Hepatocyte (in vitro differentiated cells): ENCODE measurements around the gene C1orf94. TPM values are rescaled to one million over a fixed set of nuclear protein-coding genes. Genes with fewer than 3 reads are reported as not detected.

Experiments
- DNase-seq: peaks from one replicate; pipeline ENCODE4 v3.0.0-alpha.2; 2016; ENCODE audit warnings: low spot score
- H2AFZ ChIP-seq: fragments of 200-600 bp; sonication (generic); 2 replicates; pipeline ENCODE4 v1.6.0; 2016; ENCODE audit warnings: antibody characterized with exemption, mild to moderate bottlenecking
- H3K27ac ChIP-seq: fragments of 200-600 bp; sonication (generic); 2 replicates; pipeline ENCODE4 v1.5.1; 2016; ENCODE audit warnings: mild to moderate bottlenecking
- H3K27me3 ChIP-seq: fragments of 200-600 bp; sonication (generic); 2 replicates; pipeline ENCODE4 v1.6.1; 2016
- H3K36me3 ChIP-seq: fragments of 200-600 bp; sonication (generic); replicated peaks from 2 replicates; pipeline ENCODE4 v1.5.1; 2016; ENCODE audit warnings: low read depth; ENCODE audit not compliant: insufficient read depth
- H3K4me1 ChIP-seq: fragments of 200-600 bp; sonication (generic); 2 replicates; pipeline ENCODE4 v1.5.1; 2016; ENCODE audit warnings: mild to moderate bottlenecking, moderate library complexity; ENCODE audit not compliant: insufficient read depth
- H3K4me2 ChIP-seq: fragments of 200-600 bp; sonication (generic); 2 replicates; pipeline ENCODE4 v1.6.0; 2016
- H3K4me3 ChIP-seq: fragments of 200-600 bp; sonication (generic); 2 replicates; pipeline ENCODE4 v1.5.1; 2016; ENCODE audit warnings: mild to moderate bottlenecking
- H3K79me2 ChIP-seq: fragments of 200-600 bp; sonication (generic); 2 replicates; pipeline ENCODE4 v1.6.0; 2017; ENCODE audit warnings: mild to moderate bottlenecking
- H3K9me2 ChIP-seq: fragments of 200-600 bp; sonication (generic); replicated peaks from 2 replicates; pipeline ENCODE4 v1.6.0; 2017; ENCODE audit warnings: mild to moderate bottlenecking; ENCODE audit not compliant: insufficient read depth
- H3K9me3 ChIP-seq: fragments of 200-600 bp; sonication (generic); 2 replicates; pipeline ENCODE4 v1.5.1; 2016; ENCODE audit warnings: low read depth, mild to moderate bottlenecking
- H4K20me1 ChIP-seq: fragments of 200-600 bp; sonication (generic); 2 replicates; pipeline ENCODE4 v1.6.0; 2016; ENCODE audit warnings: mild to moderate bottlenecking; ENCODE audit not compliant: insufficient read depth, poor library complexity, severe bottlenecking
- EZH2 ChIP-seq: fragments of 200-600 bp; sonication (generic); IDR thresholded peaks from 2 replicates; pipeline ENCODE4 v1.6.1; 2016; ENCODE audit warnings: antibody characterized with exemption, mild to moderate bottlenecking, borderline replicate concordance
- EZH2phosphoT487 ChIP-seq: fragments of 200-600 bp; sonication (generic); IDR thresholded peaks from one replicate; pipeline ENCODE4 v1.6.1; 2018; ENCODE audit warnings: antibody characterized with exemption, mild to moderate bottlenecking, low read depth, moderate library complexity; ENCODE audit not compliant: unreplicated experiment, severe bottlenecking
- WGBS: methylation state at CpG from one replicate; pipeline ENCODE4 v1.1.6; 2016; ENCODE audit warnings: low lambda C conversion rate; ENCODE audit errors: missing lambda C conversion rate; 5-methylcytosine and 5-hydroxymethylcytosine counted together
- polyA plus RNA-seq: library from polyadenylated mRNA; unstranded; fragments of >200 nt; fragmentation: Nextera tagmentation; extraction: Ambion mirVana; gene quantifications from 2 replicates; pipeline ENCODE4 v1.2.1, GENCODE V29; 2016
- total RNA-seq: library from RNA; depleted of rRNA; stranded (reverse); fragments of >200 nt; gene quantifications from 2 replicates; pipeline ENCODE4 v1.2.3, GENCODE V29; 2014
- TF ChIP-seq, protein P1 (sequence below): fragments of 200-600 bp; sonication (generic); IDR thresholded peaks from 2 replicates; pipeline ENCODE4 v1.5.1; 2016; ENCODE audit warnings: antibody characterized with exemption, mild to moderate bottlenecking; ENCODE audit not compliant: poor library complexity

The C1orf94 gene
- total and polyA plus RNA-seq, 2 experiments from 2014 or later = not detected

- H2AFZ ChIP-seq = no peak overlapping the region
- TF ChIP-seq EZH2 = no peak
- TF ChIP-seq EZH2phosphoT487 = no peak
- TF ChIP-seq, protein P1, sequence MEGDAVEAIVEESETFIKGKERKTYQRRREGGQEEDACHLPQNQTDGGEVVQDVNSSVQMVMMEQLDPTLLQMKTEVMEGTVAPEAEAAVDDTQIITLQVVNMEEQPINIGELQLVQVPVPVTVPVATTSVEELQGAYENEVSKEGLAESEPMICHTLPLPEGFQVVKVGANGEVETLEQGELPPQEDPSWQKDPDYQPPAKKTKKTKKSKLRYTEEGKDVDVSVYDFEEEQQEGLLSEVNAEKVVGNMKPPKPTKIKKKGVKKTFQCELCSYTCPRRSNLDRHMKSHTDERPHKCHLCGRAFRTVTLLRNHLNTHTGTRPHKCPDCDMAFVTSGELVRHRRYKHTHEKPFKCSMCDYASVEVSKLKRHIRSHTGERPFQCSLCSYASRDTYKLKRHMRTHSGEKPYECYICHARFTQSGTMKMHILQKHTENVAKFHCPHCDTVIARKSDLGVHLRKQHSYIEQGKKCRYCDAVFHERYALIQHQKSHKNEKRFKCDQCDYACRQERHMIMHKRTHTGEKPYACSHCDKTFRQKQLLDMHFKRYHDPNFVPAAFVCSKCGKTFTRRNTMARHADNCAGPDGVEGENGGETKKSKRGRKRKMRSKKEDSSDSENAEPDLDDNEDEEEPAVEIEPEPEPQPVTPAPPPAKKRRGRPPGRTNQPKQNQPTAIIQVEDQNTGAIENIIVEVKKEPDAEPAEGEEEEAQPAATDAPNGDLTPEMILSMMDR = no peak
- H3K4me1 ChIP-seq = no peaks in the 10 kb centered on the region
- H3K9me3 ChIP-seq = no peaks in the 10 kb centered on the region
- DNase-seq = no peak
- no peaks in the 10 kb centered on the region for H3K36me3 ChIP-seq
- H3K79me2 ChIP-seq = no peaks in the 10 kb centered on the region
- H3K4me3 ChIP-seq = no peak overlapping the region
- no peaks in the 10 kb centered on the region for H3K27me3 ChIP-seq
- 66% methylated on average over 3 of the region's 3 CpGs for WGBS
- H3K9me2 ChIP-seq = no peaks in the 10 kb centered on the region
- no peak overlapping the region for H3K27ac ChIP-seq
- no peak overlapping the region for H3K4me2 ChIP-seq
- H4K20me1 ChIP-seq = no peaks in the 10 kb centered on the region
Observed at GRCh38 chr1:34213956-34214355, 37.2 kb downstream of the C1orf94 start.

- no peaks in the 10 kb centered on the region for H3K27me3 ChIP-seq
- WGBS = 93% methylated on average over 1 of the region's 1 CpG
Observed at GRCh38 chr1:34231441-34231840, 54.7 kb downstream of the C1orf94 start.

GRCh38 chr1:34235594-34235993, 58.9 kb downstream of the C1orf94 start:
- Histone ChIP-seq H4K20me1 (no peaks in the 10 kb centered on the region), H3K27me3 (no peaks in the 10 kb centered on the region), H3K79me2 (no peaks in the 10 kb centered on the region), H2AFZ (no peak overlapping the region), H3K9me3 (no peaks in the 10 kb centered on the region), H3K4me2 (peak overlapping the region; percentile 41), H3K4me3 (no peak overlapping the region), H3K4me1 (peaks cover 3% of the 10 kb centered on the region), H3K9me2 (no peaks in the 10 kb centered on the region), H3K36me3 (no peaks in the 10 kb centered on the region), H3K27ac (no peak overlapping the region)
- DNase-seq = no peak
- WGBS = 95% methylated on average over 2 of the region's 2 CpGs
- TF ChIP-seq EZH2phosphoT487 (no peak), EZH2 (no peak)
- TF ChIP-seq, protein P1 = no peak

More at GRCh38 chr1:34231441-34231840, 54.7 kb downstream of the C1orf94 start:
- Histone ChIP-seq H3K79me2 (no peaks in the 10 kb centered on the region), H3K9me2 (no peaks in the 10 kb centered on the region), H3K4me2 (no peak overlapping the region), H4K20me1 (no peaks in the 10 kb centered on the region), H3K9me3 (no peaks in the 10 kb centered on the region), H3K36me3 (no peaks in the 10 kb centered on the region), H3K4me3 (no peak overlapping the region), H2AFZ (no peak overlapping the region), H3K4me1 (peaks cover 3% of the 10 kb centered on the region), H3K27ac (no peak overlapping the region)
- TF ChIP-seq EZH2phosphoT487 = no peak
- TF ChIP-seq, protein P1 = no peak
- TF ChIP-seq EZH2 = no peak
- DNase-seq = no peak

DNA sequence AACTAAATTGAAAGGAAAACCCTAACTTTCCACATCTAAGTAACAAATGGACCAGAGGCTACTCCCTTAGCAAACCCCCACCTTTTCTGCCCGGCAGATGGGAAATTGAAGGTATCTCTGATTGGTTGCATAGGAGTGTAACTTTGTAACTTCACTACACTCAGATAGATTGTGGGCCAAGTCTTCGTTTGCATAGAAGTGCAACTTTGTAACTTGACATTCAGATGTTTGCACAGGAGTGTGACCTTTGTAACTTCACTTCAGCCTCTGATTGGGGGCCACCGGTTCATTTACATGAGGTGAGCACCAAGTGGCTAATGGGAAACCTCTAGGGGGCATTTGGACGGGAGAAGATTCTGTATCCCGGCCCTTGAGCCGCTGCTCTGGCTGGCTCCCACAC, 59.4 kb downstream of the C1orf94 start:
- TF ChIP-seq, protein P1 = no peak
- TF ChIP-seq EZH2phosphoT487 = no peak
- TF ChIP-seq EZH2 = no peak
- 60% methylated on average over 6 of the region's 6 CpGs for WGBS
- Histone ChIP-seq H3K9me3 (no peaks in the 10 kb centered on the region), H3K27ac (no peak overlapping the region), H2AFZ (no peak overlapping the region), H3K79me2 (no peaks in the 10 kb centered on the region), H4K20me1 (no peaks in the 10 kb centered on the region), H3K4me1 (peaks cover 3% of the 10 kb centered on the region), H3K27me3 (no peaks in the 10 kb centered on the region), H3K4me3 (no peak overlapping the region), H3K9me2 (no peaks in the 10 kb centered on the region), H3K36me3 (no peaks in the 10 kb centered on the region), H3K4me2 (peak overlapping the region; percentile 41)
- peak; percentile 33 for DNase-seq
